ENCODE measurements around the gene NRG3.

The NRG3 gene

DNA sequence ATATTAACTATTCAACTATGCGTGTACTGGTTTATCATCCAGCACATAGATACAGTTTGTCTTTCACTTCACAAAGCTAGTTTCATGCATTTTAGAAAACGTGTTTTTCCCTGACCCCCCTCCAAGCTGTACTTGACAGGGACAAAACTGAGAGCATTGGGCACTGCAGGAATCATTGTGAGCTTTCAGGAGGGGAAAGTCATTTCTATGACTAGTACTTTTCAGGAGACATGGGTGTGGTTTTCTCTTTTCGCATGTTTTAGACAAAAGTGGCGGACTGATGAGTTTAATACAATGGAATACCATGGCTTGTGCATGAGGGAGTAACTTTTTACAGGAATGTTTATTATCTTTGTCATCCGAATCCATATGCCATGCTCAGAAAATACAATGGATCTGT is 42.7 kb downstream of the NRG3 start (continued):
- TF ChIP-seq ZNF19 (tag by site-specific recombination; IDR thresholded peaks at IDR 0.05; ENCODE audit: low read depth) (no peak), ZNF391 (tag by site-specific recombination; IDR thresholded peaks at IDR 0.05; ENCODE audit: borderline replicate concordance, low read depth) (no peak), ZNF600 (tag by site-specific recombination; IDR thresholded peaks at IDR 0.05) (no peak), HOXA7 (CRISPR knock-in tag; IDR thresholded peaks at IDR 0.05; ENCODE audit: borderline replicate concordance) (no peak), ZNF112 (tag by site-specific recombination; IDR thresholded peaks at IDR 0.05) (no peak), ZNF843 (tag by site-specific recombination; IDR thresholded peaks at IDR 0.05) (no peak), ZIC2 (tag by site-specific recombination; IDR thresholded peaks at IDR 0.05) (no peak)
- TF ChIP-seq, protein P1, sequence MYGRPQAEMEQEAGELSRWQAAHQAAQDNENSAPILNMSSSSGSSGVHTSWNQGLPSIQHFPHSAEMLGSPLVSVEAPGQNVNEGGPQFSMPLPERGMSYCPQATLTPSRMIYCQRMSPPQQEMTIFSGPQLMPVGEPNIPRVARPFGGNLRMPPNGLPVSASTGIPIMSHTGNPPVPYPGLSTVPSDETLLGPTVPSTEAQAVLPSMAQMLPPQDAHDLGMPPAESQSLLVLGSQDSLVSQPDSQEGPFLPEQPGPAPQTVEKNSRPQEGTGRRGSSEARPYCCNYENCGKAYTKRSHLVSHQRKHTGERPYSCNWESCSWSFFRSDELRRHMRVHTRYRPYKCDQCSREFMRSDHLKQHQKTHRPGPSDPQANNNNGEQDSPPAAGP (tag by site-specific recombination; IDR thresholded peaks at IDR 0.05), result no peak

DNA sequence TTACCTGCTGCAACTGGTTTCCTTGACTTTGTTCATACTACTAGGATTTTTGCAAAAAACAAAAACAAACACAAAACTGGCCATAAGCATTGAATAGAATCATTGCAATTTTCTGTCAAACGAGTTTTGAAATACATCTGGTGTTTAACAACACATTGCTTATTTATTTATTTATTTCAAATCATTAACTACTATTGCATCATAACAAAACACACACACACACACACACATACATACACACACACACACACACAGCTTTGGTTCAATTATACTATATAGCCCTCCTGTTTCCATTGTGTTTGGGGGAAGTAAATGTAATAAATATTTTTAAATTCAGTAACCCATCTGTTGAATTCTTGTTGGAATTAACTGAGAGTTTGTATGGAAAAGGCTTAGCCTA is 43.8 kb downstream of the NRG3 start:
- Histone ChIP-seq H3K36me3 (ENCODE audit: control insufficient read depth in 2 of 2, insufficient read depth in 1 of 2, low read length in 2 of 2) (no peaks in the 10 kb centered on the region), H3K4me1 (ENCODE audit: control insufficient read depth, insufficient read depth, low read length) (no peaks in the 10 kb centered on the region), H3K9me3 (ENCODE audit: control insufficient read depth, insufficient read depth, low read depth, low read length) (no peaks in the 10 kb centered on the region), H3K4me3 (ENCODE audit: low read depth, low read length) (no peak overlapping the region), H3K27ac (ENCODE audit: extremely low read depth, low read depth, low read length) (no peak overlapping the region)
- TF ChIP-seq ZNF391 (tag by site-specific recombination; IDR thresholded peaks at IDR 0.05; ENCODE audit: borderline replicate concordance, low read depth), result no peak
- TF ChIP-seq, protein P2, sequence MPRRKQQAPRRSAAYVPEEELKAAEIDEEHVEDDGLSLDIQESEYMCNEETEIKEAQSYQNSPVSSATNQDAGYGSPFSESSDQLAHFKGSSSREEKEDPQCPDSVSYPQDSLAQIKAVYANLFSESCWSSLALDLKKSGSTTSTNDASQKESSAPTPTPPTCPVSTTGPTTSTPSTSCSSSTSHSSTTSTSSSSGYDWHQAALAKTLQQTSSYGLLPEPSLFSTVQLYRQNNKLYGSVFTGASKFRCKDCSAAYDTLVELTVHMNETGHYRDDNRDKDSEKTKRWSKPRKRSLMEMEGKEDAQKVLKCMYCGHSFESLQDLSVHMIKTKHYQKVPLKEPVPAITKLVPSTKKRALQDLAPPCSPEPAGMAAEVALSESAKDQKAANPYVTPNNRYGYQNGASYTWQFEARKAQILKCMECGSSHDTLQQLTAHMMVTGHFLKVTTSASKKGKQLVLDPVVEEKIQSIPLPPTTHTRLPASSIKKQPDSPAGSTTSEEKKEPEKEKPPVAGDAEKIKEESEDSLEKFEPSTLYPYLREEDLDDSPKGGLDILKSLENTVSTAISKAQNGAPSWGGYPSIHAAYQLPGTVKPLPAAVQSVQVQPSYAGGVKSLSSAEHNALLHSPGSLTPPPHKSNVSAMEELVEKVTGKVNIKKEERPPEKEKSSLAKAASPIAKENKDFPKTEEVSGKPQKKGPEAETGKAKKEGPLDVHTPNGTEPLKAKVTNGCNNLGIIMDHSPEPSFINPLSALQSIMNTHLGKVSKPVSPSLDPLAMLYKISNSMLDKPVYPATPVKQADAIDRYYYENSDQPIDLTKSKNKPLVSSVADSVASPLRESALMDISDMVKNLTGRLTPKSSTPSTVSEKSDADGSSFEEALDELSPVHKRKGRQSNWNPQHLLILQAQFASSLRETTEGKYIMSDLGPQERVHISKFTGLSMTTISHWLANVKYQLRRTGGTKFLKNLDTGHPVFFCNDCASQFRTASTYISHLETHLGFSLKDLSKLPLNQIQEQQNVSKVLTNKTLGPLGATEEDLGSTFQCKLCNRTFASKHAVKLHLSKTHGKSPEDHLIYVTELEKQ (tag by site-specific recombination; IDR thresholded peaks at IDR 0.05; ENCODE audit: borderline replicate concordance), result no peak
- TF ChIP-seq, protein P3, sequence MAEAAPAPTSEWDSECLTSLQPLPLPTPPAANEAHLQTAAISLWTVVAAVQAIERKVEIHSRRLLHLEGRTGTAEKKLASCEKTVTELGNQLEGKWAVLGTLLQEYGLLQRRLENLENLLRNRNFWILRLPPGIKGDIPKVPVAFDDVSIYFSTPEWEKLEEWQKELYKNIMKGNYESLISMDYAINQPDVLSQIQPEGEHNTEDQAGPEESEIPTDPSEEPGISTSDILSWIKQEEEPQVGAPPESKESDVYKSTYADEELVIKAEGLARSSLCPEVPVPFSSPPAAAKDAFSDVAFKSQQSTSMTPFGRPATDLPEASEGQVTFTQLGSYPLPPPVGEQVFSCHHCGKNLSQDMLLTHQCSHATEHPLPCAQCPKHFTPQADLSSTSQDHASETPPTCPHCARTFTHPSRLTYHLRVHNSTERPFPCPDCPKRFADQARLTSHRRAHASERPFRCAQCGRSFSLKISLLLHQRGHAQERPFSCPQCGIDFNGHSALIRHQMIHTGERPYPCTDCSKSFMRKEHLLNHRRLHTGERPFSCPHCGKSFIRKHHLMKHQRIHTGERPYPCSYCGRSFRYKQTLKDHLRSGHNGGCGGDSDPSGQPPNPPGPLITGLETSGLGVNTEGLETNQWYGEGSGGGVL (tag by site-specific recombination; IDR thresholded peaks at IDR 0.05), result no peak
- no peak for TF ChIP-seq TRIM28 (IDR thresholded peaks at IDR 0.05; ENCODE audit: borderline replicate concordance, low read length)
- TF ChIP-seq HOXD13 (CRISPR knock-in tag; IDR thresholded peaks at IDR 0.05; ENCODE audit: borderline replicate concordance), result no peak
- no peak for TF ChIP-seq SP3 (tag by site-specific recombination; IDR thresholded peaks at IDR 0.05)
- TF ChIP-seq WT1 (tag by site-specific recombination; IDR thresholded peaks at IDR 0.05), result no peak
- TF ChIP-seq ZNF510 (tag by site-specific recombination; IDR thresholded peaks at IDR 0.05; ENCODE audit: insufficient replicate concordance), result no peak
- TF ChIP-seq ZNF776 (tag by site-specific recombination; IDR thresholded peaks at IDR 0.05; ENCODE audit: borderline replicate concordance), result no peak
- no peak for TF ChIP-seq IKZF3 (tag by site-specific recombination; IDR thresholded peaks at IDR 0.05)
- TF ChIP-seq ZNF10 (tag by site-specific recombination; IDR thresholded peaks at IDR 0.05), result no peak
- TF ChIP-seq ZNF140 (tag by site-specific recombination; IDR thresholded peaks at IDR 0.05), result no peak
- no peak for TF ChIP-seq ZNF335 (tag by site-specific recombination; conservative IDR thresholded peaks at IDR 0.05)
- CTCF ChIA-PET, result interaction anchor here (0.7 to 1.1 kb wide), 2 partner anchors 30 to 828 kb away, joined by 3 read pairs; no protein-coding TSS in a partner anchor
- POLR2A ChIA-PET, result no interaction called here

Measured in HEK293 (cell line).